ENCODE measurements around the gene RASA3. TPM values are rescaled to one million over a fixed set of nuclear protein-coding genes. Genes with fewer than 3 reads are reported as not detected.

The RASA3 gene
- total and polyA plus RNA-seq, 9 of the 15 experiments (the other 6 are each of a cell fraction or from before 2014, with no cell fraction given) = 0.72 to 25.3 (median 14.4) TPM

DNA sequence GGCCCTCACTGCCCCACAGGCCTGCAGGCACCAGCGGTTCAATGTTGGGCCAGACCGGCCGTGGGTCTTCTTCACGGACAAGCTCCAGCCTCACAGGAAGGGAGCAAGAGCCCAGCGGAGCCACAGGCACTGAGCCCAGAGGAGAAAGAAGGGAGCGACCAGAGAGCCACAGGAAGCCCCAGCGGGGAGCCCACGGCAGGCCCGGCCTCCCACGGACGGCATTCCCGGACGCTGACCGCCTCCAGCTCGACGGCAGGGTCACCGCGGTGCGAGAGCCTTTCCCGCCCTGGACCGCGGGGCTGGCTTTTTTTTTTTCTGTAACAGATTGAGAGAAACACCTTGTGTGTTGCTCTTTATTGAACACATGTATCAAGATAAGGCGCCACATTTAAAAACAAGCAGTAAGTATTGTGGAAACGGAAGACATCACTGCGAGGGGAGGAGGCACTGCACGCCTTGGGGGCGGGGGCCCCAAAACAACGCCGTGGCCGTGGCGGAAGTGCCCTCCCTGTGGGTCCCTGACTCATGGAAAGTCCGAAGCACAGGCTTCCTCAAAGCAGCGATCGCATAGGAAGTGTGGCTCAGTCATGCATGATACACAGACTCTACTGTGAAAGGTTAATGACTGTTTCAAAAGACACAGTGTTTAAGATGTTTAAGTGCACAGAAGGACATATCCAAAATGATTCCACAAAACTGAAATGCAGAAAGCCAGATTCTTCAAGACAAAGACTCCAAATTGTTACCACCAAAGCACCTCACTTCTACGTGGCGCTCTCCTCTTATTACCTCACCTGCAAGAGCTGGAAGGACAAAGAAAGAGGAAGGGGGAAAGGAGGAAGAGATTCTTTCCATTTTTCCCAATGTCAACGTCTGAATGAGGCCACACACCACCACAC is 3.5 kb downstream of the RASA3 start (continued):
- TF ChIP-seq CBX8 (IDR thresholded peaks at IDR 0.05; ENCODE audit: borderline replicate concordance, extremely low read depth, low read depth, low read length, poor library complexity, severe bottlenecking) = no peak
- peak; percentile 30 for TF ChIP-seq NFIC (IDR thresholded peaks at IDR 0.05)
- peak; percentile 47; the same call in 1 of the 2 replicates for TF ChIP-seq CTBP1 (IDR thresholded peaks at IDR 0.05; ENCODE audit: borderline replicate concordance)
- TF ChIP-seq SUPT5H (IDR thresholded peaks at IDR 0.05) = peak; percentile 51; the same call in 1 of the 2 replicates
- peak; percentile 61; the same call in 1 of the 2 replicates for TF ChIP-seq NFE2 (IDR thresholded peaks at IDR 0.05; ENCODE audit: low read depth)
- TF ChIP-seq, protein P1, sequence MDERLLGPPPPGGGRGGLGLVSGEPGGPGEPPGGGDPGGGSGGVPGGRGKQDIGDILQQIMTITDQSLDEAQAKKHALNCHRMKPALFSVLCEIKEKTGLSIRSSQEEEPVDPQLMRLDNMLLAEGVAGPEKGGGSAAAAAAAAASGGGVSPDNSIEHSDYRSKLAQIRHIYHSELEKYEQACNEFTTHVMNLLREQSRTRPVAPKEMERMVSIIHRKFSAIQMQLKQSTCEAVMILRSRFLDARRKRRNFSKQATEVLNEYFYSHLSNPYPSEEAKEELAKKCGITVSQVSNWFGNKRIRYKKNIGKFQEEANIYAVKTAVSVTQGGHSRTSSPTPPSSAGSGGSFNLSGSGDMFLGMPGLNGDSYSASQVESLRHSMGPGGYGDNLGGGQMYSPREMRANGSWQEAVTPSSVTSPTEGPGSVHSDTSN (CRISPR knock-in tag; IDR thresholded peaks at IDR 0.05; ENCODE audit: low read depth) = no peak
- TF ChIP-seq, protein P1 (tag; conservative IDR thresholded peaks at IDR 0.05; ENCODE audit: low read depth) = no peak
- TF ChIP-seq, protein P2, sequence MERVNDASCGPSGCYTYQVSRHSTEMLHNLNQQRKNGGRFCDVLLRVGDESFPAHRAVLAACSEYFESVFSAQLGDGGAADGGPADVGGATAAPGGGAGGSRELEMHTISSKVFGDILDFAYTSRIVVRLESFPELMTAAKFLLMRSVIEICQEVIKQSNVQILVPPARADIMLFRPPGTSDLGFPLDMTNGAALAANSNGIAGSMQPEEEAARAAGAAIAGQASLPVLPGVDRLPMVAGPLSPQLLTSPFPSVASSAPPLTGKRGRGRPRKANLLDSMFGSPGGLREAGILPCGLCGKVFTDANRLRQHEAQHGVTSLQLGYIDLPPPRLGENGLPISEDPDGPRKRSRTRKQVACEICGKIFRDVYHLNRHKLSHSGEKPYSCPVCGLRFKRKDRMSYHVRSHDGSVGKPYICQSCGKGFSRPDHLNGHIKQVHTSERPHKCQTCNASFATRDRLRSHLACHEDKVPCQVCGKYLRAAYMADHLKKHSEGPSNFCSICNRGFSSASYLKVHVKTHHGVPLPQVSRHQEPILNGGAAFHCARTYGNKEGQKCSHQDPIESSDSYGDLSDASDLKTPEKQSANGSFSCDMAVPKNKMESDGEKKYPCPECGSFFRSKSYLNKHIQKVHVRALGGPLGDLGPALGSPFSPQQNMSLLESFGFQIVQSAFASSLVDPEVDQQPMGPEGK (CRISPR knock-in tag; IDR thresholded peaks at IDR 0.05; ENCODE audit: borderline replicate concordance) = no peak
- peak; percentile 53; the same call in 1 of the 2 replicates for TF ChIP-seq EP400 (IDR thresholded peaks at IDR 0.05)
- TF ChIP-seq TGIF2 (CRISPR knock-in tag; IDR thresholded peaks at IDR 0.05) = no peak
- TF ChIP-seq, protein P3, sequence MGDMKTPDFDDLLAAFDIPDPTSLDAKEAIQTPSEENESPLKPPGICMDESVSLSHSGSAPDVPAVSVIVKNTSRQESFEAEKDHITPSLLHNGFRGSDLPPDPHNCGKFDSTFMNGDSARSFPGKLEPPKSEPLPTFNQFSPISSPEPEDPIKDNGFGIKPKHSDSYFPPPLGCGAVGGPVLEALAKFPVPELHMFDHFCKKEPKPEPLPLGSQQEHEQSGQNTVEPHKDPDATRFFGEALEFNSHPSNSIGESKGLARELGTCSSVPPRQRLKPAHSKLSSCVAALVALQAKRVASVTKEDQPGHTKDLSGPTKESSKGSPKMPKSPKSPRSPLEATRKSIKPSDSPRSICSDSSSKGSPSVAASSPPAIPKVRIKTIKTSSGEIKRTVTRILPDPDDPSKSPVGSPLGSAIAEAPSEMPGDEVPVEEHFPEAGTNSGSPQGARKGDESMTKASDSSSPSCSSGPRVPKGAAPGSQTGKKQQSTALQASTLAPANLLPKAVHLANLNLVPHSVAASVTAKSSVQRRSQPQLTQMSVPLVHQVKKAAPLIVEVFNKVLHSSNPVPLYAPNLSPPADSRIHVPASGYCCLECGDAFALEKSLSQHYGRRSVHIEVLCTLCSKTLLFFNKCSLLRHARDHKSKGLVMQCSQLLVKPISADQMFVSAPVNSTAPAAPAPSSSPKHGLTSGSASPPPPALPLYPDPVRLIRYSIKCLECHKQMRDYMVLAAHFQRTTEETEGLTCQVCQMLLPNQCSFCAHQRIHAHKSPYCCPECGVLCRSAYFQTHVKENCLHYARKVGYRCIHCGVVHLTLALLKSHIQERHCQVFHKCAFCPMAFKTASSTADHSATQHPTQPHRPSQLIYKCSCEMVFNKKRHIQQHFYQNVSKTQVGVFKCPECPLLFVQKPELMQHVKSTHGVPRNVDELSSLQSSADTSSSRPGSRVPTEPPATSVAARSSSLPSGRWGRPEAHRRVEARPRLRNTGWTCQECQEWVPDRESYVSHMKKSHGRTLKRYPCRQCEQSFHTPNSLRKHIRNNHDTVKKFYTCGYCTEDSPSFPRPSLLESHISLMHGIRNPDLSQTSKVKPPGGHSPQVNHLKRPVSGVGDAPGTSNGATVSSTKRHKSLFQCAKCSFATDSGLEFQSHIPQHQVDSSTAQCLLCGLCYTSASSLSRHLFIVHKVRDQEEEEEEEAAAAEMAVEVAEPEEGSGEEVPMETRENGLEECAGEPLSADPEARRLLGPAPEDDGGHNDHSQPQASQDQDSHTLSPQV (IDR thresholded peaks at IDR 0.05) = peak; percentile 61
- TF ChIP-seq L3MBTL2 (IDR thresholded peaks at IDR 0.05) = peak; percentile 88
- TF ChIP-seq ATF1 (CRISPR knock-in tag; IDR thresholded peaks at IDR 0.05) = no peak
- TF ChIP-seq ATF1 (tag; IDR thresholded peaks at IDR 0.05) = peak; percentile 75
- no peak for TF ChIP-seq CHCHD3 (CRISPR knock-in tag; IDR thresholded peaks at IDR 0.05)
- no peak for TF ChIP-seq NFIX (CRISPR knock-in tag; IDR thresholded peaks at IDR 0.05; ENCODE audit: low read depth)
- TF ChIP-seq, protein P4, sequence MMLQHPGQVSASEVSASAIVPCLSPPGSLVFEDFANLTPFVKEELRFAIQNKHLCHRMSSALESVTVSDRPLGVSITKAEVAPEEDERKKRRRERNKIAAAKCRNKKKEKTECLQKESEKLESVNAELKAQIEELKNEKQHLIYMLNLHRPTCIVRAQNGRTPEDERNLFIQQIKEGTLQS (IDR thresholded peaks at IDR 0.05) = 0 out of 2 replicates have a peak, but pooled peaks have one; percentile 38
- TF ChIP-seq, protein P4 (CRISPR knock-in tag; conservative IDR thresholded peaks at IDR 0.05) = no peak

All from K562 (cell line).